GM18868 (cell line): ENCODE measurements around the gene GJA1.

Experiments used
- ATAC-seq: cut with Tn5 transposase; IDR thresholded peaks from one replicate; pipeline ENCODE4 v1.9.1; 2021; ENCODE audit warnings: mild to moderate bottlenecking, moderate library complexity; ENCODE audit not compliant: unreplicated experiment

Gene GJA1

DNA sequence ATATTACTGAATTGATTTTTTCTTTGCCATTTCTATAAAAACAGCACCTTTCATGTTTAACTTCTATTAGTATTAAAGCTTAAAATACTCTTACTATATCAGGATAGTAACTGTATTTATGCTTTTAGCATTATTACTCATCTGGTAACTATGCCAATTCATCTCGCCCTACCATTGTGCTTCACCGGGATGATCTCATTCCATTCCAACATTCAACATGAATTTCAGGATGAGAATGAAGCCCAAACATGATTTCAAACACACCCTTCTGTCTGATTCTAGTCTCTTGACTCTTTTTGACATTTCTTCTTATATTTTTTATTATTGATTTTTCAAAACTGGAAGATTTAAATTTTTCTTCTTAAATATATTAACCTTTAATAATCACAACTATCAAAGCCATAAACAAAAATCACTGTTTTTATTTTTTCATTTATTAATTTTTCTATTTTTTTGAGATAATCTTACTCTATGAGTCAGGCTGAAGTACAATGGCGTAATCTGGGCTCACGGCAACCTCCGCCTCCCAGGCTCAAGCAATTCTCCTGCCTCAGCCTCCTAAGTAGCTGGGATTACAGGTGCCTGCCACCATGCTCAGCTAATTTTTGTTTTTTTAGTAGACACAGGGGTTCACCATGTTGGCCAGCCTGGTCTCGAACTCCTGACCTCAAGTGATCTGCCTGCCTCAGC is 46.7 kb downstream of the GJA1 start:
- ATAC-seq: no peak

DNA sequence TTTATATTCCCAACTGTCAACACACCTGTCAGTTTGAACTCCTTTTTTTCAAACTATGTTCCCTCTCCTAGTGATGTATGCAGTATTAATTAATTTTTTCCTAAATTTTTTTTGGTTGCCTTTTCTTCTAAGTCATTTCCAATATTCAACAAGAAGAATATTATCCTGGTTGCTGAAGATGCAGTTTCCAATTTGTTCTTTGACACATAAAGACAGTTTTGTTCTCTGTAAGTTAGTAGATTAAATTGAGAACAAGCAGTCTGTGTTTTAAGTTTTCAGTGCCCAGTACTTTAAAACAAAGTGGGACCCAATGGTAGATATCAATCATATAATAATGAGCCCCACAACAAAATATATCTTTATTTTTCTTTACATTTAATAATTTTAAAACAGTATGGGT is 47.3 kb downstream of the GJA1 start:
- ATAC-seq: no peak

DNA sequence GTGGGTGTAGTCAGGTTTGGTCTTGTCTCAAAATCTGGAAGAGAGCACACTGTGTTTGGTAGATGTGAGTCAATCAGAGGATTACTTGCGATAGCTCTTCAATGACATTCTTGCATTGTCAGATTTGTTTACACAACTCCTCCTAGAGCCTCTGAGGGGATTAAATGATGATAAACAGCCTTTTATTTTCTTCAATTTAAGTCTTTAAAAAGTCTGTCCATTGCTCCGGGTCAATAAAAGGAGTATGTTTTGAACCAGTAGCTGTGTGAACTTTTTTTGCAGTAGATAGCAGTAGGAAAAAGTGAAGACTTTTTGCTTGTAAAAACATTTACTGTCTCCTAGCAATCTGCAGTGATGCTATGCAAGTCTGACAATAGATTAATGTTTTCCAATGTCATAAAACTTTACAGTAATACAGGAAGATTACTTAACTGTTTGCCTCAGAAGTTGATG is 49.9 kb downstream of the GJA1 start:
- no peak for ATAC-seq

DNA sequence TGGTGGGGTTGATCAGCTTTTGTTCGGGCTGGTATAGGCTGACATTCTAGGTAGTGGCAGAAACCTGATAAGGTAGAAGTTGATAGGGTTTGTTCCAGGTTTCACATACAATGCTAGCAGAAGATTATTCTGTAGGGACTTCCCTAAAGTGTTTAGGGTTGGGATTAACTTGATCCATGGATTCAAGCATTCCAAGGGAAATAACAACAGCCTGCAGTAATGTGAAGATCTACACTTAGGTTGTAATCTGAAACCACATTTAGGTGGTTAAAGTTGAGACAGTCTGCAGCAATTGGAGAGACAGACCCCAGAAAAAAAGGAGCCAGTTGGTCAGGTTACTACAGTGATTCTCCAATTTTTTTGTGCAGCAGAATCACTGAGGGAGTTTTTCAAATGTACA is 56.1 kb downstream of the GJA1 start:
- ATAC-seq: no peak

DNA sequence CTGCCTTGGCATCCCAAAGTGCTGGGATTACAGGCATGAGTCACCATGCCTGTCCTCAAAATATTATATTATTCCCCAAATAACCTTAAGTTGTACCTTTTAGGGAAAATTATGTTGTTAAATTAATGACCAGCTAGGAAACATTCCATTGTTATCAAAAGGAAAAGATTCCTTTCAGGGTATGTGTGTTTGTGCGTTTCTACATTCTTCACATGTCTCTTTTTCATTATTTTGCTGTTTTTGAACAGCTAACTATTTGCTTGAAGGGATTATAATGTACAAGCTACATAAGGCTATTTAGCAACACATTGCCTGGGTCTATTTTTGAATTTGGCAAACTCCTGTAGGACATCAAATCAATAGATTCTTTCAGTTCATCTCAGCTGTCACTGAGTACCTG is 57.1 kb downstream of the GJA1 start:
- no peak for ATAC-seq

DNA sequence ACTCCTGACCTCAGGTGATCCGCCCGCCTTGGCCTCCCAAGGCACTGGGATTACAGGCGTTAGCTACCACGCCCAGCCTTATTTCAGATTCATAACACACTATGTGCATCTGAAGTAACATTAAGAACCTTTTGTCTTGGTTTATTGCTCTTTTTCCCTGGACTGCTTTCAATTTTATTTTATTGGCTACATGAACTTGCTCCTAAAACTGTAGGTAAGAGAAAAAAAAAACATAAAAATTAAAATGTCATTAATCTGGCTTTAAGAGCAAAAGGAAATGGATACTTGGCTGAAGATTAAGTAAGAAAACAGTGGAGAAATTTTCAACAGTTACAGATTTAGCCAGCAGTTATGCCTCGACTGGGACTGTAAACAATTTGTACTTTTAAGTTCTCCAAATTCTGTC is 62.5 kb downstream of the GJA1 start:
- ATAC-seq: no peak

DNA sequence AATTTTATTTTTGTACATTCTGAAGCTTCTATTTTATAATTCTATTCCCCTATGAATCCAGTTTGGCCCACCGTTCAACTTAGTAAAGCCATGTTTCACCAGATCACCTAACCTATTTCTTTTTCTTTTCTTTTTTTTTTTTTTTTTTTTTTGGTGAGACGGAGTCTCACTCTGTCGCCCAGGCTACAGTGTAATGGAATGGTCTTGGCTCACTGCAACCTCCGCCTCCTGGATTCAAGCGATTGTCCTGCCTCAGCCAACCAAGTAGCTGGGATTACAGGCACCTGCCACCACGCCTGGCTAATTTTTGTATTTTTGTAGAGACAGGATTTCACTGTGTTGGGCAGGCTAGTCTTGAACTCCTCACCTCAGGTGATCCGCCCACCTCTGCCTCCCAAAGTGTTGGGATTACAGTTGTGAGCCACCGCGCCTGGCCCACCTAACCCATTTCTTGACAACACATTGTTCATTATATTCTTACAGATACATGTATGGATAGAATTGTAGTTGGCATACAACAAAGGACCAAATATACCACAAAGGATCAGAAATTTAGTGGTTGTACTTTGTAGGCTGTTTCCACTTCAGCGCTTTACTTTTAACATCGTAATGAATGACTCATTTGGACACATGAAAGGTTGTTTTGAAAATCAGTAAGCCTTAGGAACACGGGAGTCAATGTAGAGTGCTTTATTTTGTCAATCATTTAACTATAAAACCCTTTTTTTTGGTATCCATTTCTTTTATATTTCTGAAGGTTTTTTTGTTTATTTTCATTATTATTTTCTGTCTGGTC is 63.2 kb downstream of the GJA1 start:
- ATAC-seq: no peak
